Measurements from ENCODE around the gene RNF166. TPM values are rescaled to one million over a fixed set of nuclear protein-coding genes. Genes with fewer than 3 reads are reported as not detected.

RNF166 gene
- total and polyA plus RNA-seq, 8 donors = 9.7 to 40.9 (median 11.8) TPM

- WGBS, 2 donors = 81 to 84% methylated on average over 10 of the region's 10 CpGs
- H3K4me1 ChIP-seq = peaks cover 0 to 17% (median 5%) of the 10 kb centered on the region in 3 donors
- TF ChIP-seq CTCF (IDR thresholded peaks at IDR 0.05) = no peak
- H3K36me3 ChIP-seq = no peaks in the 10 kb centered on the region
- FAIRE-seq = no peak
- H3K27me3 ChIP-seq = no peaks in the 10 kb centered on the region
- no peak overlapping the region for H3K27ac ChIP-seq
- H3K9me3 ChIP-seq = no peaks in the 10 kb centered on the region
- intact Hi-C loops (cut with DNase I) = no loop called here
- no peak for DNase-seq
- H3K4me3 ChIP-seq = no peak overlapping the region
- no peak for ATAC-seq
Observed at GRCh38 chr16:88661468-88661867, 44.7 kb downstream of the RNF166 start.

DNA sequence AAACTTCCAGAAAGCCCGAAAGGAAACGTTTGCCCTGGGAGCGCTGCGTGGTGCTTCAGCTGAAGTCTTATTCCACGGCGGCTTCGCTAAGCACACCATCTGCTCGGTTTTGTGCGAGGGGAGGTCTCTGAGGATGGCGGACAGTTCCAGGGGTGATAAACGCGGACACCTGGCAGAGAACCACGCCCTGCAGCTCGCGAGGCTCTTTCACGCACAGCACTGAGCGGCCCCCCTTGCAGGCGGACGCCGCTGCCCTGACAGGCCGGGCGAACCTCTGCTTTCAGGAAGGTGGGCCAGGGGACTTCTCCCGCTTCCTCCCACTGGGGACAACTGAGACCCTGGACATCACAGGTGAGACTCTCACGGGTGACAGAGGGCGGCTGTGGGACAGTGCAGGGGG lies 47.0 kb downstream of the RNF166 start:
- no peak for FAIRE-seq
- H3K27me3 ChIP-seq = no peaks in the 10 kb centered on the region
- no peaks in the 10 kb centered on the region for H3K36me3 ChIP-seq
- WGBS, 2 donors = 90 to 95% methylated on average over 25 of the region's 25 CpGs
- no peak overlapping the region for H3K27ac ChIP-seq
- no peak for TF ChIP-seq CTCF (IDR thresholded peaks at IDR 0.05)
- DNase-seq = no peak
- ATAC-seq = no peak
- no peaks in the 10 kb centered on the region for H3K9me3 ChIP-seq
- no peak overlapping the region for H3K4me3 ChIP-seq
- peaks cover 0 to 5% (median 4%) of the 10 kb centered on the region in 3 donors for H3K4me1 ChIP-seq
- intact Hi-C loops (cut with DNase I) = no loop called here

- FAIRE-seq = no peak
- no peaks in the 10 kb centered on the region for H3K27me3 ChIP-seq
- intact Hi-C loops (cut with DNase I) = no loop called here
Observed at GRCh38 chr16:88658714-88659113, 47.5 kb downstream of the RNF166 start.

DNA sequence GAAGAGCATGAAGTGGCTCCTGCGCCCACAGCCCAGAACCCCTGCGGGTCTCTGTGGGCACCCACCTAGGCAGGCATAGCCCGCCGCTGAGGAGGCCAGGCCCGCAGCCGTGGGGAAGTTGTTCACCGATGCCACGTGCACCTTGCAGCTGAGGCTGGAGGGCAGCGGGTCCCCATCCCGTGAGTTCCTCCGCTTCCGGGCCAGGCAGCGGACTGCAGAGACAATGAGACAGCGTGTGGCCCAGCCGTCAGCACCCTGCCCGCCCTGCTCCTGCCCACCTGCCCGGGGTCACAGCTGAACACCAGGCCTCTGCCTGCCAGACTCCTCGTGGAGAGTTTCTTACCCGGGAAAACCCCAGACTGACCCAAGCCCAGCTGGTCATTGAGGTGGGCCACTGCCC lies 48.8 kb downstream of the RNF166 start:
- FAIRE-seq = no peak
- 92 to 93% methylated on average over 12 to 19 of the region's 19 CpGs for WGBS, 2 donors
- no peaks in the 10 kb centered on the region for H3K36me3 ChIP-seq

More at GRCh38 chr16:88658714-88659113, 47.5 kb downstream of the RNF166 start:
- WGBS, 2 donors = 86 to 92% methylated on average over 14 to 15 of the region's 15 CpGs
- Histone ChIP-seq H3K4me1 (peaks cover 0 to 5% (median 0%) of the 10 kb centered on the region in 3 donors), H3K36me3 (no peaks in the 10 kb centered on the region), H3K27ac (no peak overlapping the region), H3K9me3 (no peaks in the 10 kb centered on the region), H3K4me3 (no peak overlapping the region)
- DNase-seq (no peak), ATAC-seq (no peak)
- no peak for TF ChIP-seq CTCF (IDR thresholded peaks at IDR 0.05)

More for the DNA sequence above, 48.8 kb downstream of the RNF166 start:
- ATAC-seq = no peak
- peak in 1 of 6 donors; percentile 71 for DNase-seq
- H3K27ac ChIP-seq = no peak overlapping the region
- no peaks in the 10 kb centered on the region for H3K27me3 ChIP-seq
- H3K4me1 ChIP-seq = peaks cover 0 to 5% (median 0%) of the 10 kb centered on the region in 3 donors
- no peak overlapping the region for H3K4me3 ChIP-seq
- no peaks in the 10 kb centered on the region for H3K9me3 ChIP-seq
- intact Hi-C loops (cut with DNase I) = no loop called here
- no peak for TF ChIP-seq CTCF (IDR thresholded peaks at IDR 0.05)

Measured in pancreas (tissue), 10 donors.